K562 (cell line): Measurements from ENCODE around the gene PIK3R4. TPM values are rescaled to one million over a fixed set of nuclear protein-coding genes. Genes with fewer than 3 reads are reported as not detected.

ENCODE experiments used
- ATAC-seq: fragments of 200-7000 bp; cut with Tn5 transposase; 3 replicates; pipeline ENCODE4 v1.9.1; 2020; ENCODE audit warnings: moderate library complexity
- BruUV-seq: library from RNA; stranded (reverse); fragments of 400-500 nt; replicated peaks from 2 replicates; lab custom pipeline; 2021; lab: Mats Ljungman, UMichigan
- CTCF ChIA-PET: fragments of 300-600 bp; formaldehyde crosslinking; extraction: SDS; loops from one replicate; lab custom pipeline; 2021; ENCODE audit warnings: low intra/inter-chr PET ratio; lab: Yijun Ruan, JAX
- POLR2A ChIA-PET: fragments of 300-600, 350-650 bp; sonication (Branson Sonifier 250); formaldehyde crosslinking; extraction: SDS; loops from one replicate; lab custom pipeline; 2021; ENCODE audit warnings: antibody characterized with exemption, inconsistent platforms; lab: Yijun Ruan, JAX
- DNase-seq, 4 experiments: peaks; one replicate each; pipeline versions ENCODE4 v3.0.0 to v3.0.0-alpha.2; 2011 to 2018; ENCODE audit warnings: low spot score in 3 of 4, mixed read lengths in 3 of 4; ENCODE audit errors: extremely low read depth in 1 of 4
- FAIRE-seq: peaks from 2 replicates; lab custom pipeline; 2011; peaks lifted over from hg19 to GRCh38; lab: Jason Lieb, UNC
- H2AFZ ChIP-seq: 2 replicates; pipeline ENCODE4 v1.6.0; 2011; ENCODE audit warnings: low read depth, low read length, control low read depth, inconsistent platforms
- H3K27ac ChIP-seq: fragments of 200-600 bp; 3 replicates; pipeline ENCODE4 v1.8.0; 2011; ENCODE audit warnings: low read depth, mild to moderate bottlenecking, control low read depth, inconsistent platforms, low read length, moderate library complexity, mixed read lengths; ENCODE audit errors: extremely low read depth
- H3K27me3 ChIP-seq, 2 experiments: fragments of 300-600 bp in 1 of 2; 2 replicates in 1 of 2; 3 replicates in 1 of 2; pipeline versions ENCODE4 v1.6.0 to v1.8.0; 2011; ENCODE audit warnings: inconsistent platforms in 2 of 2, low read length in 2 of 2, mild to moderate bottlenecking in 1 of 2, mixed read lengths in 1 of 2, moderate library complexity in 1 of 2; ENCODE audit not compliant: control insufficient read depth in 2 of 2, insufficient read depth in 2 of 2
- H3K36me3 ChIP-seq: fragments of 300-600 bp; 3 replicates; pipeline ENCODE4 v1.8.0; 2011; ENCODE audit warnings: mild to moderate bottlenecking, low read length, inconsistent platforms; ENCODE audit not compliant: control insufficient read depth, insufficient read depth
- H3K4me1 ChIP-seq, 2 experiments: fragments of 200-600 bp in 1 of 2; replicated peaks in 1 of 2; 2 replicates in 1 of 2; 3 replicates in 1 of 2; pipeline versions ENCODE4 v1.5.1 to v1.8.0; 2011; ENCODE audit warnings: inconsistent platforms in 2 of 2, low read length in 2 of 2, mild to moderate bottlenecking in 1 of 2, mixed read lengths in 1 of 2, moderate library complexity in 1 of 2; ENCODE audit not compliant: control insufficient read depth in 2 of 2, insufficient read depth in 2 of 2
- H3K4me2 ChIP-seq: 2 replicates; pipeline ENCODE4 v1.6.1; 2011; ENCODE audit warnings: low read length, control low read depth, inconsistent platforms, mixed read lengths; ENCODE audit not compliant: insufficient read depth
- H3K4me3 ChIP-seq: fragments of 200-600 bp; sonication (generic), shearing (Covaris generic); 2 replicates; pipeline ENCODE4 v1.5.1; 2016; ENCODE audit warnings: control low read depth, inconsistent platforms
- H3K79me2 ChIP-seq: fragments of 200-600 bp; 3 replicates; pipeline ENCODE4 v1.8.0; 2011; ENCODE audit warnings: low read length, inconsistent platforms; ENCODE audit not compliant: control insufficient read depth, insufficient read depth
- H3K9ac ChIP-seq, 2 experiments: 2 replicates each; pipeline versions ENCODE4 v1.6.0 to v1.6.1; 2011; ENCODE audit warnings: low read depth in 2 of 2, low read length in 2 of 2, control low read depth in 1 of 2, inconsistent platforms in 1 of 2, mild to moderate bottlenecking in 1 of 2, mixed read lengths in 1 of 2; ENCODE audit not compliant: insufficient read depth in 1 of 2
- H3K9me1 ChIP-seq: one replicate; pipeline ENCODE4 v1.6.0; 2011; ENCODE audit warnings: inconsistent platforms, mild to moderate bottlenecking, low read length, moderate library complexity; ENCODE audit not compliant: control insufficient read depth, insufficient read depth
- H3K9me3 ChIP-seq: replicated peaks from 2 replicates; pipeline ENCODE4 v1.5.1; 2011; ENCODE audit warnings: low read depth, low read length, inconsistent platforms; ENCODE audit not compliant: control insufficient read depth, insufficient read depth
- H4K20me1 ChIP-seq: replicated peaks from 2 replicates; pipeline ENCODE4 v1.6.1; 2011; ENCODE audit warnings: low read length, inconsistent platforms, mixed read lengths; ENCODE audit not compliant: control insufficient read depth, insufficient read depth
- ARID4B ChIP-seq: sonication (generic); formaldehyde crosslinking; IDR thresholded peaks from 2 replicates; pipeline ENCODE4 v1.8.0; 2022; ENCODE audit warnings: mild to moderate bottlenecking, missing genetic modification reagents
- BCL6 ChIP-seq: fragments of 250-450 bp; sonication (Bioruptor Pico); IDR thresholded peaks from 2 replicates; pipeline ENCODE4 v1.4.0; 2020
- BHLHE40 ChIP-seq: IDR thresholded peaks from 2 replicates; pipeline ENCODE4 v1.6.1; 2011; ENCODE audit warnings: low read length, improper control_type of control experiment
- CBX2 ChIP-seq: fragments of 200-600 bp; sonication (generic); IDR thresholded peaks from one replicate; pipeline ENCODE4 v1.6.1; 2012; ENCODE audit warnings: mild to moderate bottlenecking, low read length, inconsistent platforms; ENCODE audit not compliant: insufficient read depth, poor library complexity, severe bottlenecking
- CBX3 ChIP-seq, 2 experiments: IDR thresholded peaks; 1 replicate in 1 of 2; 2 replicates in 1 of 2; pipeline ENCODE4 v1.6.1; 2012; ENCODE audit warnings: inconsistent platforms in 2 of 2, low read length in 2 of 2, borderline replicate concordance in 1 of 2, control low read depth in 1 of 2
- FOXA3 ChIP-seq, 2 experiments: fragments of 450-650 bp in 1 of 2; sonication (generic) in 1 of 2; formaldehyde crosslinking; IDR thresholded peaks in 1 of 2; conservative IDR thresholded peaks in 1 of 2; 2 replicates each; pipeline versions ENCODE4 v1.4.0 to v1.8.0; 2020 to 2022; ENCODE audit warnings: mild to moderate bottlenecking in 2 of 2, missing genetic modification reagents in 1 of 2
- GTF2F1 ChIP-seq: IDR thresholded peaks from 2 replicates; pipeline ENCODE4 v1.6.1; 2011; ENCODE audit warnings: low read depth, low read length, improper control_type of control experiment
- KDM5B ChIP-seq: fragments of 200-600 bp; sonication (generic); IDR thresholded peaks from 2 replicates; pipeline ENCODE4 v1.6.1; 2012; ENCODE audit warnings: low read depth, mild to moderate bottlenecking, moderate library complexity, low read length, control low read depth, inconsistent platforms; ENCODE audit not compliant: insufficient replicate concordance
- MCM5 ChIP-seq: fragments of 450-650 bp; IDR thresholded peaks from 2 replicates; pipeline ENCODE4 v1.6.1; 2016; ENCODE audit warnings: low read depth
- RUNX1 ChIP-seq: sonication (generic); IDR thresholded peaks from 2 replicates; pipeline ENCODE4 v1.6.1; 2016; ENCODE audit warnings: antibody characterized with exemption, low read depth
- SMARCA4 ChIP-seq: fragments of 450-650 bp; IDR thresholded peaks from 2 replicates; pipeline ENCODE4 v1.6.1; 2016
- ZBTB17 ChIP-seq: fragments of 450-650 bp; formaldehyde crosslinking; IDR thresholded peaks from 2 replicates; pipeline ENCODE4 v1.4.0; 2020; ENCODE audit warnings: mild to moderate bottlenecking
- ZEB2 ChIP-seq: fragments of 450-650 bp; IDR thresholded peaks from 2 replicates; pipeline ENCODE4 v1.6.1; 2016
- ZFP30 ChIP-seq: fragments of 250-450 bp; sonication (Bioruptor Pico); IDR thresholded peaks from 2 replicates; pipeline ENCODE4 v1.8.0; 2022; ENCODE audit warnings: moderate library complexity, mild to moderate bottlenecking, inconsistent platforms, borderline replicate concordance
- ZNF76 ChIP-seq: fragments of 250-450 bp; sonication (Bioruptor Pico); IDR thresholded peaks from 2 replicates; pipeline ENCODE4 v1.4.0; 2020; ENCODE audit warnings: mild to moderate bottlenecking, moderate library complexity, borderline replicate concordance
- WGBS: fragments of 100-300 bp; shearing (Covaris generic); methylation state at CpG from one replicate; pipeline ENCODE4 v1.1.6; 2016; ENCODE audit warnings: low coverage, mixed read lengths; ENCODE audit not compliant: insufficient coverage; ENCODE audit errors: missing lambda C conversion rate; 5-methylcytosine and 5-hydroxymethylcytosine counted together
- in situ Hi-C: fragments of 300-500 bp; cut with MboI; formaldehyde crosslinking; loops from 4 replicates; pipeline ENCODE4 v1.15.0; 2018; ENCODE audit warnings: inconsistent platforms, mixed read lengths
- intact Hi-C: fragments of 100-400 bp; cut with micrococcal nuclease; formaldehyde crosslinking; loops from 2 replicates; pipeline ENCODE4 v1.14.2; 2022
- polyA plus RNA-seq, 8 experiments: library from polyadenylated mRNA; depleted of rRNA in 4 of 8; stranded (reverse) in 5 of 8; unstranded in 3 of 8; fragments of >200 nt; fragmentation: Nextera tagmentation in 2 of 8; fragmentation: Illumina TruSeq in 1 of 8; extraction: Ambion mirVana in 2 of 8; extraction: Trizol in 1 of 8; gene quantifications; 2 replicates each; pipeline versions ENCODE4 v1.2.1 to v1.2.3, GENCODE V29; 2011 to 2014; ENCODE audit warnings: inconsistent platforms in 1 of 8, missing spikeins in 1 of 8
- total RNA-seq, 7 experiments: library from RNA; depleted of rRNA in 6 of 7; stranded (reverse); fragments of >200 nt in 6 of 7; fragmentation: Illumina TruSeq in 2 of 7; extraction: Trizol in 2 of 7; gene quantifications; 2 replicates each; pipeline versions ENCODE4 v1.2.1 to v1.2.3, GENCODE V29; 2011 to 2021; ENCODE audit warnings: low replicate concordance in 1 of 7

Gene PIK3R4
- total and polyA plus RNA-seq, 9 of the 15 experiments (the other 6 are each of a cell fraction or from before 2014, with no cell fraction given), result 20.6 to 45.8 (median 26.0) TPM

- Histone ChIP-seq H3K9me3 (no peaks in the 10 kb centered on the region), H3K4me2 (no peak overlapping the region), H3K27me3 (no peaks in the 10 kb centered on the region), H3K4me1 (no peaks in the 10 kb centered on the region), H3K4me3 (no peak overlapping the region), H3K9ac (no peak overlapping the region), H2AFZ (no peak overlapping the region), H3K36me3 (peaks cover 60% of the 10 kb centered on the region), H3K79me2 (no peaks in the 10 kb centered on the region), H3K9me1 (no peaks in the 10 kb centered on the region), H4K20me1 (no peaks in the 10 kb centered on the region), H3K27ac (no peak overlapping the region)
- in situ Hi-C loops (no loop called here), intact Hi-C loops (no loop called here)
- ChIA-PET CTCF (no interaction called here), POLR2A (no interaction called here)
- BruUV-seq, result no TSS peak
- DNase-seq (no peak), FAIRE-seq (no peak), ATAC-seq (no peak)
- TF ChIP-seq SMARCA4, result no peak
- no peak for TF ChIP-seq ZBTB17 (CRISPR knock-in tag)
- TF ChIP-seq ZEB2, result no peak
- TF ChIP-seq RUNX1, result no peak
- TF ChIP-seq CBX3 (IDR thresholded peaks at IDR 0.05; ENCODE audit: borderline replicate concordance in 1 of 2, low read length in 2 of 2), result no peak
- TF ChIP-seq MCM5, result no peak
- TF ChIP-seq BCL6 (CRISPR knock-in tag), result no peak
- TF ChIP-seq FOXA3 (CRISPR knock-in tag; conservative IDR thresholded peaks at IDR 0.05 in 1 of 2, IDR thresholded peaks at IDR 0.05 in 1 of 2), result no peak
Measured at GRCh38 chr3:130687327-130687726, 59.3 kb downstream of the PIK3R4 start.

GRCh38 chr3:130686833-130687232, 59.8 kb downstream of the PIK3R4 start:
- ChIA-PET POLR2A (interaction anchor here (1.1 kb wide), 1 partner anchor 9 kb away, joined by 7 read pairs; no protein-coding TSS in a partner anchor), CTCF (no interaction called here)
- ATAC-seq (no peak), DNase-seq (no peak), FAIRE-seq (peak; percentile 37)
- Histone ChIP-seq H3K4me2 (no peak overlapping the region), H3K9me1 (no peaks in the 10 kb centered on the region), H4K20me1 (no peaks in the 10 kb centered on the region), H3K36me3 (peaks cover 65% of the 10 kb centered on the region), H3K4me3 (no peak overlapping the region), H3K4me1 (no peaks in the 10 kb centered on the region), H3K79me2 (no peaks in the 10 kb centered on the region), H3K27ac (no peak overlapping the region), H2AFZ (no peak overlapping the region), H3K9ac (no peak overlapping the region), H3K9me3 (no peaks in the 10 kb centered on the region), H3K27me3 (no peaks in the 10 kb centered on the region)
- WGBS, result 71% methylated on average over 1 of the region's 1 CpG
- in situ Hi-C loops (no loop called here), intact Hi-C loops (no loop called here)
- no TSS peak for BruUV-seq
- TF ChIP-seq ZFP30 (CRISPR knock-in tag) (no peak), BHLHE40 (no peak), GTF2F1 (no peak), CBX2 (no peak), KDM5B (no peak), ARID4B (no peak), ZNF76 (no peak)
